Skeletal muscle tissue (tissue), 4 donors: ENCODE data around the gene AGL. TPM values are rescaled to one million over a fixed set of nuclear protein-coding genes. Genes with fewer than 3 reads are reported as not detected.
"Not testable (repeated sequence)": the region's sequence is repeated elsewhere in the genome, so short reads cannot be mapped to it uniquely, and the experiment has no call there.

Source experiments
- H3K27ac ChIP-seq: one replicate; pipeline ENCODE4 v1.7.0; 2013; ENCODE audit warnings: mild to moderate bottlenecking, low read depth, low read length, inconsistent platforms
- H3K27me3 ChIP-seq, 3 donors: one replicate each; pipeline ENCODE4 v1.7.0; 2013; ENCODE audit warnings: low read length in 3 of 3; ENCODE audit not compliant: control insufficient read depth in 3 of 3, insufficient read depth in 3 of 3
- H3K36me3 ChIP-seq, 3 donors: one replicate each; pipeline ENCODE4 v1.7.0; 2013; ENCODE audit warnings: low read length in 3 of 3; ENCODE audit not compliant: control insufficient read depth in 3 of 3, insufficient read depth in 3 of 3
- H3K4me1 ChIP-seq, 3 donors: one replicate each; pipeline ENCODE4 v1.7.0; 2013; ENCODE audit warnings: low read length in 3 of 3, mild to moderate bottlenecking in 3 of 3; ENCODE audit not compliant: control insufficient read depth in 3 of 3, insufficient read depth in 3 of 3
- H3K4me3 ChIP-seq, 3 donors: one replicate each; pipeline ENCODE4 v1.7.0; 2013; ENCODE audit warnings: low read length in 3 of 3
- H3K9ac ChIP-seq, 3 donors: one replicate each; pipeline ENCODE4 v1.7.0; 2013; ENCODE audit warnings: low read length in 3 of 3, mild to moderate bottlenecking in 3 of 3, moderate library complexity in 2 of 3, low read depth in 1 of 3
- H3K9me3 ChIP-seq, 3 donors: one replicate each; pipeline ENCODE4 v1.7.0; 2013; ENCODE audit warnings: low read length in 3 of 3; ENCODE audit not compliant: control insufficient read depth in 3 of 3
- total RNA-seq: library from RNA; depleted of rRNA; stranded (reverse); fragments of >200 nt; gene quantifications from one replicate; pipeline ENCODE4 v1.2.3, GENCODE V29; 2014
- donor health status: Osteomylitis.

The AGL gene
- total RNA-seq, 1 donor from 2014 or later: 156 TPM

- H3K27ac ChIP-seq: no peak overlapping the region
- no peaks in the 10 kb centered on the region for H3K27me3 ChIP-seq
- H3K36me3 ChIP-seq: peaks cover 29 to 39% (median 32%) of the 10 kb centered on the region in 3 donors
- no peaks in the 10 kb centered on the region for H3K9me3 ChIP-seq
- no peak overlapping the region for H3K9ac ChIP-seq
- no peaks in the 10 kb centered on the region for H3K4me1 ChIP-seq
- no peak overlapping the region for H3K4me3 ChIP-seq
These were observed 19.1 kb downstream of the AGL start for GRCh38 chr1:99869304-99869703.

DNA sequence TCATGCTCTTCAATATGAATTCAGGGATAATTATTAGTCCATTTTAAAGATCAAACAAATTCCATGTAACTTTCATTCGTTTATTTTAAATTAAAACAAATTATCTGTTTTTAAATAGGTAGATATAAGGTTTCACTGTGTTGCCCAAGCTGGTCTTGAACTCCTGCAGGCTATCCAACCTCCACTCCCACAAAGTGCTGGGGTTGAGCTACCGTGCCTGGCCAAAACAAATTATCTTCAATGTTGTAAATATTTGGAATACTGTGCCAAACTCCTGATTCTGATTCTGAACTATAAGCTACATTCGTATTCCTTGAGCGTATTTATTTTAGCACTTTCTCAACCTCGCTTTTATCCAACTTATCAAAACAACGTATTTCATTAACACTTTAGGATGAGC lies 19.6 kb downstream of the AGL start:
- Histone ChIP-seq H3K4me1 (no peaks in the 10 kb centered on the region), H3K4me3 (no peak overlapping the region), H3K27me3 (no peaks in the 10 kb centered on the region), H3K9ac (no peak overlapping the region), H3K9me3 (no peaks in the 10 kb centered on the region), H3K27ac (no peak overlapping the region), H3K36me3 (peaks cover 28 to 41% (median 31%) of the 10 kb centered on the region in 3 donors)

- Histone ChIP-seq H3K36me3 (peaks cover 24 to 45% (median 33%) of the 10 kb centered on the region in 3 donors), H3K27ac (no peak overlapping the region), H3K4me1 (no peaks in the 10 kb centered on the region), H3K9me3 (no peaks in the 10 kb centered on the region), H3K4me3 (no peak overlapping the region), H3K9ac (no peak overlapping the region), H3K27me3 (no peaks in the 10 kb centered on the region)
These were observed 21.9 kb downstream of the AGL start for GRCh38 chr1:99872063-99872462.

DNA sequence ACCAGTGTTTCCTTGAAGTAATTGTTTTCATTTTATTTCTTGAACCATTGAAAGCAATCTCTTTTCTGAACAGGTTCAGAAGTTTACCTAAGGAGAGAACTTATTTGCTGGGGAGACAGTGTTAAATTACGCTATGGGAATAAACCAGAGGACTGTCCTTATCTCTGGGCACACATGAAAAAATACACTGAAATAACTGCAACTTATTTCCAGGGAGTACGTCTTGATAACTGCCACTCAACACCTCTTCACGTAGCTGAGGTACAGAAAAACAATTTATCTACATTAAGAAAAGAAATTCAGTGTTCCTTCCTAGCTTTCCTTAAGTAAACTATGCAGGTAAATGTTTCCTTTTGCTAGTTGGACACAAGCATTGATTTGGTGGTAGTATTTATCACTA lies 27.4 kb downstream of the AGL start:
- no peak overlapping the region for H3K27ac ChIP-seq
- H3K4me3 ChIP-seq: no peak overlapping the region
- peaks cover 32 to 65% (median 45%) of the 10 kb centered on the region in 3 donors for H3K36me3 ChIP-seq
- no peaks in the 10 kb centered on the region for H3K9me3 ChIP-seq
- H3K9ac ChIP-seq: no peak overlapping the region
- no peaks in the 10 kb centered on the region for H3K4me1 ChIP-seq
- H3K27me3 ChIP-seq: no peaks in the 10 kb centered on the region

- Histone ChIP-seq H3K27ac (no peak overlapping the region), H3K4me1 (no peaks in the 10 kb centered on the region), H3K4me3 (no peak overlapping the region), H3K36me3 (peaks cover 54 to 81% (median 68%) of the 10 kb centered on the region in 3 donors), H3K27me3 (no peaks in the 10 kb centered on the region), H3K9me3 (no peaks in the 10 kb centered on the region), H3K9ac (no peak overlapping the region)
These were observed 36.0 kb downstream of the AGL start for GRCh38 chr1:99886179-99886578.

DNA sequence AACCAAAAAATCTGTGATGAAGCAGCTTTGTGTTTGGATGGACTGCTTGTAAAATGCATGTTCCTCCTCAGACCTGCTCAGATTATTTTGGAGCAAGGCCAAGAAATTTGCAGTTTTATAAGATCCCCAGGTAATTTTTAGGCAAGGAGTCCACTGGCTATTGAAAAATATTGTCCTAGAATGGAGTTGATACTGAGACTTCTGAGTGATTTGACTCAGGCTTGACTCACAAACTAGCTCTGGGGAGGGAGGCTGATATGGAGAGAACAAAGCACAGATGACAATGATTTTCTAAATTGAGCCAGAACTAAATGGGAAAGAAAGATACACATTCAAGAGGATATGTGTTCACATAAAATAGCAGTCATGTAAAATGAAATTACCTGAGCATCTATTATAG lies 36.7 kb downstream of the AGL start:
- peaks cover 55 to 82% (median 62%) of the 10 kb centered on the region in 3 donors for H3K36me3 ChIP-seq
- H3K9ac ChIP-seq: no peak overlapping the region
- H3K4me3 ChIP-seq: no peak overlapping the region
- no peaks in the 10 kb centered on the region for H3K4me1 ChIP-seq
- no peaks in the 10 kb centered on the region for H3K9me3 ChIP-seq
- no peaks in the 10 kb centered on the region for H3K27me3 ChIP-seq
- H3K27ac ChIP-seq: no peak overlapping the region

DNA sequence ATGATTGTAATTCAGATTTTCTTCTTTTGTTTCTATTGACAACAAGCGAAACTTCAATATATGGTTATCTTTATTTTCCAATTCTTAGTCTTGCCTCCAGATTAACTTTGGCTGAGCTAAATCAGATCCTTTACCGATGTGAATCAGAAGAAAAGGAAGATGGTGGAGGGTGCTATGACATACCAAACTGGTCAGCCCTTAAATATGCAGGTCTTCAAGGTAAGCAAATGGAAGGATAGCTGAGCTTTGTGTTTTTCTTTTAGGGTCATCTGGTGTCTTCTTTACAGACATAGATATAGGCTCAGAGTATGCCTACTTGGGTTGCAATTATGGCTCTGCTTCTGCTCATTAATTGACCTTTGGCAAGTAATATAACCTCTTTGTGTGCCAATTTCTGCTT lies 37.7 kb downstream of the AGL start:
- peaks cover 53 to 80% (median 60%) of the 10 kb centered on the region in 3 donors for H3K36me3 ChIP-seq
- no peak overlapping the region for H3K9ac ChIP-seq
- H3K27me3 ChIP-seq: no peaks in the 10 kb centered on the region
- H3K27ac ChIP-seq: no peak overlapping the region
- H3K4me3 ChIP-seq: no peak overlapping the region
- no peaks in the 10 kb centered on the region for H3K4me1 ChIP-seq
- no peaks in the 10 kb centered on the region for H3K9me3 ChIP-seq

- no peak overlapping the region for H3K9ac ChIP-seq
- no peak overlapping the region for H3K27ac ChIP-seq
- H3K4me1 ChIP-seq: no peaks in the 10 kb centered on the region
- H3K4me3 ChIP-seq: no peak overlapping the region
- H3K27me3 ChIP-seq: no peaks in the 10 kb centered on the region
- H3K36me3 ChIP-seq: peaks cover 41 to 83% (median 55%) of the 10 kb centered on the region in 3 donors
- no peaks in the 10 kb centered on the region for H3K9me3 ChIP-seq
These were observed 41.8 kb downstream of the AGL start for GRCh38 chr1:99891997-99892396.

GRCh38 chr1:99903278-99903677 lies 53.1 kb downstream of the AGL start:
- H3K36me3 ChIP-seq: peaks cover 30 to 66% (median 46%) of the 10 kb centered on the region in 3 donors

GRCh38 chr1:99906535-99906934 lies 56.4 kb downstream of the AGL start:
- Histone ChIP-seq H3K9ac (no peak overlapping the region), H3K4me3 (no peak overlapping the region), H3K4me1 (no peaks in the 10 kb centered on the region), H3K36me3 (peaks cover 37 to 72% (median 54%) of the 10 kb centered on the region in 3 donors), H3K9me3 (no peaks in the 10 kb centered on the region), H3K27ac (no peak overlapping the region), H3K27me3 (no peaks in the 10 kb centered on the region)

More at GRCh38 chr1:99903278-99903677, 53.1 kb downstream of the AGL start:
- not testable (repeated sequence) for H3K4me1 ChIP-seq, H3K27me3 ChIP-seq, H3K9me3 ChIP-seq, H3K9ac ChIP-seq, H3K4me3 ChIP-seq, H3K27ac ChIP-seq

DNA sequence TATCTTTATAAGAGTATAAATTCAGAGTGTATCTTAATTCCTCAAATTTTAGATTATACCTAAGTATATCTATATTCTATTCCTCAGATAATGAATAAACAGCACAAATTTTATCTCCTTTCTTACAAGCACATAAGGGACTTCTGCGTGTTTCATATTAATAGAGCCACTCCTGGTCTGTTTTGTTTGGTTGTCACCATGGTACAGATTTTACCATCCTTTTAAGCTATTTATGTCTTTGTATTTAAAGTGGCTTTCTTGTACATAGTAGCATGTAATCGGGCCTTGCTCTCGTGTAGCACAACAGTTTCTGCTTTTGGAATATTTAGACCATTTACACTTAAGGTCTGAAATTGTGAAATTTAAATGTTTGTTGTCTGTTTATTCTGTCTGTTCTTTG lies 67.1 kb downstream of the AGL start:
- no peak overlapping the region for H3K27ac ChIP-seq
- no peaks in the 10 kb centered on the region for H3K27me3 ChIP-seq
- H3K9ac ChIP-seq: no peak overlapping the region
- H3K9me3 ChIP-seq: no peaks in the 10 kb centered on the region
- H3K36me3 ChIP-seq: peaks cover 40 to 82% (median 63%) of the 10 kb centered on the region in 3 donors
- H3K4me1 ChIP-seq: no peaks in the 10 kb centered on the region
- H3K4me3 ChIP-seq: no peak overlapping the region
